VCaP (cell line): ENCODE results near the gene TECR.

Experiments
- H3K27ac ChIP-seq: fragments of 450-650 bp; 2 replicates; pipeline ENCODE4 v1.5.1; 2017
- TF ChIP-seq, protein P1 (sequence below): fragments of 450-650 bp; conservative IDR thresholded peaks from 2 replicates; pipeline ENCODE4 v1.5.1; 2017; ENCODE audit warnings: mild to moderate bottlenecking, moderate library complexity

TECR gene

GRCh38 chr19:14512406-14512961, 16.9 kb upstream of the TECR start:
- H3K27ac ChIP-seq: no peak overlapping the region
- TF ChIP-seq, protein P1, sequence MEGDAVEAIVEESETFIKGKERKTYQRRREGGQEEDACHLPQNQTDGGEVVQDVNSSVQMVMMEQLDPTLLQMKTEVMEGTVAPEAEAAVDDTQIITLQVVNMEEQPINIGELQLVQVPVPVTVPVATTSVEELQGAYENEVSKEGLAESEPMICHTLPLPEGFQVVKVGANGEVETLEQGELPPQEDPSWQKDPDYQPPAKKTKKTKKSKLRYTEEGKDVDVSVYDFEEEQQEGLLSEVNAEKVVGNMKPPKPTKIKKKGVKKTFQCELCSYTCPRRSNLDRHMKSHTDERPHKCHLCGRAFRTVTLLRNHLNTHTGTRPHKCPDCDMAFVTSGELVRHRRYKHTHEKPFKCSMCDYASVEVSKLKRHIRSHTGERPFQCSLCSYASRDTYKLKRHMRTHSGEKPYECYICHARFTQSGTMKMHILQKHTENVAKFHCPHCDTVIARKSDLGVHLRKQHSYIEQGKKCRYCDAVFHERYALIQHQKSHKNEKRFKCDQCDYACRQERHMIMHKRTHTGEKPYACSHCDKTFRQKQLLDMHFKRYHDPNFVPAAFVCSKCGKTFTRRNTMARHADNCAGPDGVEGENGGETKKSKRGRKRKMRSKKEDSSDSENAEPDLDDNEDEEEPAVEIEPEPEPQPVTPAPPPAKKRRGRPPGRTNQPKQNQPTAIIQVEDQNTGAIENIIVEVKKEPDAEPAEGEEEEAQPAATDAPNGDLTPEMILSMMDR: no peak

- TF ChIP-seq, protein P1: no peak
- no peak overlapping the region for H3K27ac ChIP-seq
These were observed 15.1 kb upstream of the TECR start for GRCh38 chr19:14514215-14514863.

GRCh38 chr19:14515501-14516047, 13.8 kb upstream of the TECR start:
- TF ChIP-seq, protein P1: no peak
- peak overlapping the region; percentile 89; the same call in 1 of the 2 replicates for H3K27ac ChIP-seq

GRCh38 chr19:14516048-14516534, 13.3 kb upstream of the TECR start:
- TF ChIP-seq, protein P1: peak; percentile 48

DNA sequence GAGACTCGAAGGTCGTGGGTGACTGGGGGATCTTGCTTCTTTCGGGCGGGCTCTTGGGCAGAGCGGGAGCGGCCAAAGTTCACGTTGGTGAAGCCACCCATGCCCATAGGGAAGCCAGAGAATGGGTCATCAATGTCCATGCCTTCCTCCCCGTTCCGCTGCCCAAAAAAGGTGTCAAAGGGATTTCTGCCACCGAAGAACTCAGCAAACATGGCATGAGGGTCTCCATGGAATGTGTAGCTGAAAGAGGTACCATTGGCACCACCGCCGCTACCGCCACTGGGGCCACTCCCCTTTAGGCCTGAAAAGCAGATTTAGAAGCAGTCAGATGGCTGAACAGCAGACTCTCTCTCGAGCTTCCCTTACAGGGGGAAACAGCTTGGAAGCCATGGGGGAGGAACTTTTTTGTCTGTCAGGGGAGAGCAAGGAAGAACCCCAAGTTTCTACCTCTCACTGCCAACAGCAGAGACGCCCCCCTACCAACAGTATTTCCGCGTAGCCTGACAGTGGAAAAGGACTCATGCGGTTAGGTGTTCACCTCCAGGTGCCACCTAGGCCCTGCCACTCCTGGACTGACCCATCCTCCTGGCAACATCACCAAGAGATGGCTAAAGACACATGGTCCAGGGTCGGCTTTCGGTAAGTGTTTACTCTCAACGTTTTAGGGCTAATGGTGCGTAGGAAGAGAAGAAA, 12.5 kb upstream of the TECR start:
- H3K27ac ChIP-seq: peak overlapping the region; percentile 89
- TF ChIP-seq, protein P1: no peak

More at GRCh38 chr19:14516048-14516534, 13.3 kb upstream of the TECR start:
- H3K27ac ChIP-seq: peak overlapping the region; percentile 89; the same call in 1 of the 2 replicates

GRCh38 chr19:14517446-14517839, 12.0 kb upstream of the TECR start:
- TF ChIP-seq, protein P1: no peak
- peak overlapping the region; percentile 89 for H3K27ac ChIP-seq
